ENCODE data around the gene EXOC6B.

The EXOC6B gene

DNA sequence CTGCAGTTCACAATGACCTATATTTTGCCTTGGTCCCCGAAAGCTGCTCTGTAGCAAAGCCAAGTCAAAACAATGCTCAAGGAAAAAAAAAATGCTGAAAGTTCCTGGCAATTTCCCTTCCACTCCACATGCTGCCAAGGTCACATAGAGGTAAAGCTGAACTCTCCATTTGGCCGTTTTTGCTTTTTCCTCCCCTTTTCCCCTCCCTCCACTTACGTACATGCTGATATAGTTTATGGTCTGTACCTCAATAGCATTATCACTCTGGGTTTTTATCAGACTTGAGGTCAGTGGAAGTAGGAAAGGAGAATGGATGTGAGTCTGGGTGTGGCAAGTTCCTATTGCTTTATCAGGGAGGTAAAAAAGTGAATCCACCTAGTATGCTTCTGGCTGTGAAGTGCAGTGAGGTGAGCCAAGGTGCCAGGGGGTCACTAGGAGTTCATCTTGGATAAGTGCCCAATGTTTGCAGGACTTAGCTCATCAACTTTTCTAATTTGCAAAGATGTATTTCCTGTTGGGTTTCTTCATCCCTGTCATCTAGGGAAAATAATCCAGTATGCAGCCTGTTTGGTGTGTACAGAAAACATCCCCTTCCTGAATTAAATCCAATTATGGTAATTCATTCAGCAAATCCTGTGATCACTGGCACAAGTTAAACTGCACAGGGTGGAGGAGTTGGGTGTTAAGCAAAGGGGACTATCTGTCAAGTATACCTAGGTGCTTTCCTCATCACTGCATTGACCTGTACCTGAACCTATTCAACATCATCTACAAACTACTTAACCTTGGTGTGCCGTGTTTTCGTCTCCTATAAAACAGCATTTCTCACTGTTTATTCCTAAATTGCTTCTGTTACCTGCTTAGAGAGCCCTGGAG lies 553.8 kb downstream of the EXOC6B start:
- no peak for DNase-seq (ENCODE audit: low spot score)

- no peak for DNase-seq (ENCODE audit: low spot score)
These were observed 554.6 kb downstream of the EXOC6B start for GRCh38 chr2:72271276-72271614.

- DNase-seq (ENCODE audit: low spot score): no peak
These were observed 555.1 kb downstream of the EXOC6B start for GRCh38 chr2:72270556-72271275.

DNA sequence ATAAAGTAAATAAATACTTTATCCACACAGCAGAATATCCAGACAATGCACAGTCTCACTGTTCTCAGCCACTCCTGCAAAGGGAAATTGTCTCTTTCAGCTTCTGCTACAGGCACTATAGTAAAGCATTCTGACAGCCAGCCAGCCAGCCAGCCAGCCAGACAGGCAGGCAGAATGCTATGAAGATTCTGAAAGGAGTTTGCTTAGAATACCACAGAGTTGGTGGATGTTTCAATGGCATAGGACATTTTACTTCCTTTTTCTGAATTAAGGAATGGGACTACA lies 562.1 kb downstream of the EXOC6B start:
- no peak for DNase-seq (ENCODE audit: low spot score)

DNA sequence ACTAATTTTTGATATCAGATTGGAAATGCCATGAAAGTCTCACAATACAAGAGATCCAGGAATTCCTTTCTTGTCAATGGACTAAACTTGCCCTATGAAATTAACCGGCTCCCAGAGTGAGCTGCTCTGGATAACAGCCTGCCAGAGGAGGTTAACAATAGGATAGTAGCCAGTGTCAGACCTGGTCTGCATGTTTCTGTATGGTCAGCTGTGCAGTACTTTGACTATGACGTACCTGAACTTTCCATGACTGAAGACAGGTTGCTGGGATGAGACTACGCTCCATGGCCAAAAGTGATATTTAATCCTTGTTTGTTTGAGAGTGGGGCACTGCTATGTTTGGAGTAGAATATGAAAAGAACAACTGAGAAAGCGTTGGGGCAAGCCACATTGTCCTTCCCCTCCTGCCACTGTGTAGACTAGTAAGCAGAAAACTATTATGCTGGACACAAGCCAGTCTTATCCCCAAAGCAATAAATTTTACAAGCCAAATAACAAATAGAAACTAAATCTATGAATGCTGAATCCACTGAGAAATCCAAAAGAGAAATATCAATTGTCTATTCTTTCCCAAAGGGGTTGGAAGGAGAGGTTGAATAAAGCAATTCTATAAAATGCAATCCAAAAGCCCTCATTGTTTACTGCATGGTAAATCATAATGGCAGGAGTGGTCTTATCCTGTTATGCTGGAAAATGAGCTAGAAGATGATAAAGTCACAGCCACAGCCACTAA lies 562.6 kb downstream of the EXOC6B start:
- no peak for DNase-seq (ENCODE audit: low spot score)

DNA sequence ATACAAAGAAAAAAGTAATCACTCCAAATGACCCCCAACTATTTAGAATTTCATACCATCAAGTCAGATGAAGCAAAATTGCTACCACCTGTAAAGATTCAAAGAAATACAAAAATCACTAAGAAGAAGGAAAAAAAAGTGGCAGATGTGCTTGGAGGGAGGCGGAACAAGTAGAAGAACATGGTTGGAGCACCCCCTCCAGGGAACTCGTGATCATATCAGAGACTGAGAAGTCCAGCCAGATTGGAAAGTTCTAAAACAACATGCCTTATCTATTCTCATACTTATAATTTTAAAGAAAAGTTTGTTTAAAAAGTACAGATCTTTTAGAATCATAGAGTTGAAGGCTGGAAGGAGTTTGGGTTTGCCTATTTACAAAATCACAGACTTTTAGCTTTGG lies 564.8 kb downstream of the EXOC6B start:
- no peak for DNase-seq (ENCODE audit: low spot score)

DNA sequence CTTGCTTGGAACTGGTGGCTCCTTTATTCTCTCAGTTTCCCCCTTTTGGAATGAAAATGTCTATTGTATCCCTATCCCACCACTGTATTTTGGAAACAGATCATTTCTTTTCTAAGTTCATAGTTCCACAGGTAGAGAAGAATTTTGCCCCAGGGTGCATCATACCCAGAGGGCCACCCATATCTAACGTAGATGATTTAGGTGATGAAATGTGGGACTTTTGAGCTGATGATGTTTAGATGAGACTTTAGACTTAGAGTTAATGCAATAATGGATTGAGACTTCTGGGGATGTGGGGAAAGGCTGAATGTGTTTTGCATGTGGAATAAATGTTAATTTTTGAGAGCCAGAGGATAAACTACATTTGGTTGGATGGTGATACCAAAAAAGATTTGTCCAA lies 570.3 kb downstream of the EXOC6B start:
- no peak for DNase-seq (ENCODE audit: low spot score)

DNA sequence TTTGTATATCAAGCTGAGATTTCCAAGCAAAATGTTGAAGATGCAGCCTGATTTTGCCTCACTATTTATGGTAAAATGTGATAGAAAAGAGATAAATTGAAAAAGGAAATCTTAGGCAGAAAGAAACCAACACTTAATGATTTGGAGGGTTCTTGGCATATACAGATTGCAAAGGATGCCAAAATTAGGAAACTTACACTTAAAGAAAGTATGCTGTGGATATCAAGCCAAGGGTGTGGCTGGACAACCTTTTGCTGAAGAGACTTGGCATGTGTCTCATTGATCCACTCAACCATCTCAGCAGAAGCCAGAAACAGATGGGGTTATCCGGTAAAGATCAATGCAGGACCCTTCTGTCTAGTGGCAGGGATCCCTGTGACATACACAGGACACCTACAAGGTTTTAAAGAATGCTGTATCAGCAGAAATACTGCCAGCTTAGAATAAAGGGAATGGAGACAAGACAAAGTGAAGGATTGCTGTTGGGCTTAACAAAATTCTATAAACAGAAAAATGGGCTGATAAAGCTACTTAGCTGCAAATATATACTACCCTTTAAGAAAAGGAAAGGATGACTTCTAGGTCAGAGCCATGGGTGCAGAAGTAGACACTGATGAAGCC lies 570.9 kb downstream of the EXOC6B start:
- DNase-seq (ENCODE audit: low spot score): no peak

DNA sequence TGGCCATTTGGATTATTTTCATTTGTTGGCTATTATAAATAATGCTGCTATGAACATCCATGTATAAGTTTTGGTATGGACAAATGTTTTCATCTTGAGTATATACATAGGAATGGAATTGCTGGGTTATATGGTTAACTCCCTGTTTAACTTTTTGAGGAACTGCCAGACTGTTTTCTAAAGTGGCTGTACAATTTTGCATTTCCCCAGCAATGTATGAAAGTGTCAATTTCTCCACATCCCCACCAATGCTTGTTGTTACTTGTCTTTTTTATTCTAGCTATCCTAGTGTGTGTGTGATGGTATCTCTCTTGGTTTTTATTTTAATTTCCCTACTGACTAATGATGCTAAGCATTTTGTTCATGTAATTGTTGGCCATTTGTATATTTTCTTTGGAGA lies 587.5 kb downstream of the EXOC6B start:
- no peak for DNase-seq (ENCODE audit: low spot score)

GRCh38 chr2:72237549-72237948 lies 588.3 kb downstream of the EXOC6B start:
- no peak for DNase-seq (ENCODE audit: low spot score)

DNA sequence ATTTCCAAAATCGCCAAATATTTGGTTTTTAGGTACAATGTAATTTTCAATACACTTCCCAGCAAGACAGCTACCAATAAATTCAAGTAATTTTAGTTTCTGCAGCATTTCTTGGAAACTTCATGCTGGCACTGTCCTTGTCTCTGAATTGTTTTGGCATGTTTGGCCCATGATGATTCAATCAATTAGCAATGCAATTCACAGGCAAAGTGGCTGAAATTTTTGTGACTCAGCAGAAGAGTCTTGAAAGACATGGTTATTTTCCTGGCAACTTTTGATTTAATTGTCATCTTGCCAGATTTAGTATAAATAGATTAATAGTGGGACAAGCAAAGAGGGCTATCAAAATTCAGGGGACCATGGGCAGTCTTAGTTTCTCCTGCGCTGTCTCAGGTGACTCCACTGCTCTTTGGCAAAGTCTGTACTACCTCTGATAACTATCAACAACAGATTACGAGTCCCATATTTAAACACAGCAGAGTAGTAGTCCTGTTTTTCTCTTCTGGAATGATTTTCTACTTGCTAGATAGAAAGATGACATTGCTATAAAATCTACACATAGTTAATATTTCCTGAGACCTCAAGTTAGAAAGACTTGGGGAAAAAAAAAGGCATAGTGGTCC lies 589.3 kb downstream of the EXOC6B start:
- peak; percentile 24 for DNase-seq (ENCODE audit: low spot score)

GRCh38 chr2:72235497-72236415 lies 590.1 kb downstream of the EXOC6B start:
- no peak for DNase-seq (ENCODE audit: low spot score)

DNA sequence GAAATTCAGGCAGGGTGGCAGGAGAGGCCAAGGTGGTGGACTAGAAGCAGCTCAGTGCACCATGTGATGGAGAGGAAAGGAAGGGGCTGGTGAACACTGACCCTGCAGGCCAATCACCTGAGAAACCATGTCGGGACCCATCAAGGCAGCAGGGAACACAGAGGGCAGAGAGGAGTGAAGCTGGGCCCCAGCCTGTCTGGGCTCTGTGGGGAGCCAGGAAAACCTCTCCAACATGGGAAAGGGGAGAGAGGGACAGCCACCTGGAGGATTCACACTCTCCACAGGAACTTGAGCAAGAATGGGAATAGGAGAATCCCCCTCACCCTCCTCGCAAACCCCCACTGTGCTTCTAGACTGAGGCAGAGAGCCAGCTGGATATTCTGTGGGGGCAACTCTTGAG lies 592.6 kb downstream of the EXOC6B start:
- no peak for DNase-seq (ENCODE audit: low spot score)

DNA sequence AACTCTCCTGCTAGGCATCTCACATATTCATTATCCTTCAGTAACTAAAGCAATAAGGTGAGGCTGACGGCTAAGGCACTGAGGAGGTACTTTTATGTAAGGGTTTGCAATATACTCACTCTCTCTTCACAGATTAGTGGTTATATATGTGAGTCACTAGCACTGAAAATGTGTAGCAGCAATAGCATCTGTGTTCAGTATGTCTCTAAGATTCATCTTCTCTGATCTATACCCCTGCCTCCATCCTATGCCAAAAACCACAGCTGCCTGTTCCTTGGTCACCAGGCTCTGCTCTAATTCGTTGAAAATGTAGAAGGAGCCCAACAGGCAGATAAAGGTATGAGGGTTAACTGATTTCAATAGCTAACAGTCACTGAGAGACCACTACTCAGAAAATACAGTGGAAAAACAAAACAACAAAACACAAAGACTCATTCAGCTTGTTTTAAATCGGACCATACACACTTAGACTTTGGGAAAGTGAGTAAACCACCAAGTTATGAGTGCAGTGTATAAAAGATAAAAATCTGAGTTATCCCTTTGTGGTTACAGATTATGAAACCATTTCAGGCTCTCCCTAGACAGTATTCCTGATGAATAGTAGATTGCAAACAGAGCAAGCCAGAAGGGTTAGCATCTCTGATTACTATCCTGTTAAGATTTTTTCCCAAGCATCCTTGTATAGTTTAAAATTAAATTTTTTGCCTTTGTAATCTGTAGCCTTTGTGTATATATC lies 602.8 kb downstream of the EXOC6B start:
- DNase-seq (ENCODE audit: low spot score): no peak

DNA sequence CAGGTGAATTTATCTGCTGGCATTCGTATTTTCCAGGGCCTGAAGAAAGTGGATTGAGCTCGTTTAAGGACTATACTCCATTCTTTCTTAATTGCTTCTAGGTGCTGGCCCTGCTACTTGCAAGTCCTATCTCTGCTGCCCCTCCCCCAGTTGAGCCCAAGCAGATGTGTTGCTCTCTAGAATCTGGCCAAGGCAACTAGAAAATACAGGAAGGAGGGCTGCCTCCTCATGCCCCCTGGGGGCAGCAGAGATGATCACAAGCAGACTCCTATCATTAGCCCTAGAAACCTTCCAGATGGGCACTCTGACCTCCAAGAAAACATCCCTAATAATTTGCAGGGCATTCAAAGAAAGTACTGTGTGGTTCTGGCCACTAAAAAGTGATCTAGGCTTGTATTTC lies 605.7 kb downstream of the EXOC6B start:
- DNase-seq (ENCODE audit: low spot score): no peak

DNA sequence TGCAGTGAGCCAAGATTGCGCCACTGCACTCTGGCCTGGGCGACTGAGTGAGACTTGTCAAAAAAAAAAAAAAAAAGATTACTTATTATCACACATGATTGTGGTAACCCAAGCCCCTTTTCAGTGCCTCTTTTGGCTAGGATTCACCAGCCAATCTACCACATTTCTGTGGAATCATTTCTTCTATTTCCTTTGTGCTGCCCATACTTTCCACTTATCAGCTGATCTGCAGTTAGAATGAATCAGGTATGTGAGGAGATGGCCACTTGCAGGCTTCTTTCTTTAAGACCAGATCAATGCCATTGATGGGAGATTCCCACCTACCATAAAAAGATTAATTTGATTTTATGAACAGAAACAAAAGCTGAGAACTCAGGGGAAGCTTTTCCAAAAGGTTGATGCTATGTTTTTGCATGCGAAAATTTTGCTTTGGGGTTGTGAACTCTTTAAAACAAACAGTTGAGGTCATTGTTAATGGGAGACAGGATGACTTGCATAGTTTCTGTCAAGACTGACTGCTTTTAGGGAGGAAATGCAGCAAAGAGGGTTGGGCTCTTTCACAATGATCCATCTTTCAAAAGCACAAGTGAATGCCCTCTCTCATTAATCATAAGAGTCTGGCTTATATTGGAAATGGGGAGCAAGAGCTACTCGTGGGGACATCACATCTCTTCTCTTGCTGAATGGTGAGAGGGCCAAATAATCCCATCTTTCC lies 611.2 kb downstream of the EXOC6B start:
- DNase-seq (ENCODE audit: low spot score): no peak

DNA sequence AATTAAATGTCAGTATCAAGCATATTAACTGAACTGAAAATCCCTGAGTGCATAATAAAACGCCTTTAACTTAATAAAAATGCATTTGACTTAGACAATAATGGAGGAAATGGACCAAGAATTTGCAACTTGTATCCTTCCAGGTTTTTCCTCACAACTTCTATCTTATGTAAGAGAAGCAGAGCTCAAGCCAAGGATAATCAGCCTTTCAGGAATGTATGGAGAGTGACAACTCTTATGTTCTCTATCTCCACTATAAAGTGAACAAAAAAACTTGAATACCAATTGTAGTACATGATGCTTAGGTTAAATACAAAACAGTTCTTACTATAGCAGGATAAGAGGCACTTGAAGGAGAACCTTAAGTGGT lies 613.4 kb downstream of the EXOC6B start:
- no peak for DNase-seq (ENCODE audit: low spot score)

DNA sequence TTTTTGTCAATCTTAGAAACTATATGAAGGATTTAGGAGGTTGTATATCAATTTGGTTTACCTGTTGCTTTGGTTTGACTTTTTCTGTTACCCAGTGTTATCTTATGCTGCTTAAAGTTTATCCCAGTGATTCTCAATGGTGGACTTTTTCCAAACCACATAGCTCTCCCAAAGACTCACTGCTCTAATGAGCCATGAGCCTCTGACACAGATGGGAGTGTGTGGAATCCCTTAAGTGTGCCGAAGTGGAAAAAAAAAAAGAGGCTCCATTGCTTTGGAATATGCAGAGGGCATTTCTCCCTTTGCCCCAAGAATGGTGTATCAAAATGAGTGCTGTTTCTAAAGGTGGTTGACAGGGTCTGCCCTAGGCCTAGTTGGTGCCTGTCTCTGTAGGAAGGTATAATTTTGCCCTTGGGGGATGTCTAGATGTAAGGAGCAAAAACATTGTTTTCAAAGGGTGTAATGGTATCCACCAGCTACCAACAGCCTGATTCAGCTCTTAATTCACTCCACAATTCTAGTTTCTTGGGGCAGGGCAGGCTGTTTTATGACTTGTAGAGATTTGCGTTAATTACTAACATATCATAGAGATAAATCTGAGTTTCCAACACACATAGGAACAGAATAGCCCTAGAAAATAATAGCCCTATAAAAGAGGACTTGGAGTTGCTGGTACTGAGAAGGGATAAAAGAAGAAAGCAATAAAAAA lies 613.9 kb downstream of the EXOC6B start:
- DNase-seq (ENCODE audit: low spot score): no peak

DNA sequence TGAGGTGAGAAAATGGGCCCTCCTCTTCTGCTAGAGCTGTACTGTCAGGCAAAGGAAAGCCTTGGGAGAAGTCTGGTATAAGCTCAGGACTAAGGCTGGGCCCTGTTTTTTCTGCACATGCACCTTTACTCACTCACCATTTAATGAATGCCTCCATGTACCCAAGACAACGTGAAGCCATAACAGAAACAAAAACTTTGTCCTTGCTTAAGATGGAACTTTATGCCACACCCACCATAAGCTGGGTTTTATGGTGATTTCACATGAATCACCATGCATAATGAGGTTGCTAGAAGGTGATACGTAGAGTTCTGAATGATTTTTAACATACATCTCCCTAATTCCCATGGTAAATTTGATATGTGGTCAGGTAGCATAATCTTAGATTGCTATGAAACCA lies 614.5 kb downstream of the EXOC6B start:
- no peak for DNase-seq (ENCODE audit: low spot score)
